ENCODE measurements around the gene CD4. TPM values are rescaled to one million over a fixed set of nuclear protein-coding genes. Genes with fewer than 3 reads are reported as not detected.

The CD4 gene
- total RNA-seq, 2 donors from 2014 or later: 1.6 to 8.6 TPM

GRCh38 chr12:6827437-6827911, 38.1 kb downstream of the CD4 start:
- peak overlapping the region in 1 of 2 donors; percentile 4 for H3K4me3 ChIP-seq
- H3K27me3 ChIP-seq (replicated peaks; ENCODE audit: insufficient read depth): no peaks in the 10 kb centered on the region
- DNase-seq (ENCODE audit: low spot score): peak; percentile 83
- no peaks in the 10 kb centered on the region for H3K9me3 ChIP-seq
- no peaks in the 10 kb centered on the region for H3K4me1 ChIP-seq (replicated peaks)
- TF ChIP-seq CTCF (IDR thresholded peaks at IDR 0.05) (no peak), POLR2A (IDR thresholded peaks at IDR 0.05) (no peak), POLR2AphosphoS5 (IDR thresholded peaks at IDR 0.05) (peak; percentile 74)
- H3K27ac ChIP-seq: peak overlapping the region; percentile 8 to 53
- intact Hi-C loops (cut with DNase I): loop anchor here (5.0 kb wide), 3 partner anchors 60 to 210 kb away; partner anchors contain the start of genes MLF2 and PTMS
- WGBS: 7% methylated on average over 8 of the region's 8 CpGs
- no peaks in the 10 kb centered on the region for H3K36me3 ChIP-seq

GRCh38 chr12:6827982-6828780, 38.9 kb downstream of the CD4 start, which contains the start of gene P3H3:
Gene P3H3 (plus strand): TSS chr12:6828407. CDS start chr12:6828441, 34 bp downstream.
- Histone ChIP-seq H3K4me3 (peak within 1 kb of the TSS; percentile 66 to 75), H3K9me3 (no peaks in the 10 kb centered on the region), H3K27me3 (replicated peaks; ENCODE audit: insufficient read depth) (no peaks in the 10 kb centered on the region), H3K36me3 (no peaks in the 10 kb centered on the region), H3K4me1 (replicated peaks) (no peaks in the 10 kb centered on the region), H3K27ac (peak within 1 kb of the TSS; percentile 85)
- WGBS: under 1% methylated on average over 48 of the region's 60 CpGs
- DNase-seq (ENCODE audit: low spot score): peak; percentile 33
- intact Hi-C loops (cut with DNase I): loop anchor here (5.0 kb wide), 3 partner anchors 61 to 211 kb away; partner anchors contain the start of genes MLF2 and PTMS
- TF ChIP-seq CTCF (IDR thresholded peaks at IDR 0.05) (peak in 2 of 4 experiments; percentile 7 to 20), POLR2AphosphoS5 (IDR thresholded peaks at IDR 0.05) (no peak)

GRCh38 chr12:6828781-6829535, 39.6 kb downstream of the CD4 start:
- Histone ChIP-seq H3K36me3 (peaks cover 0 to under 1% of the 10 kb centered on the region in 2 donors), H3K4me3 (peak overlapping the region; percentile 66 to 75), H3K27me3 (replicated peaks; ENCODE audit: insufficient read depth) (no peaks in the 10 kb centered on the region), H3K27ac (peak overlapping the region; percentile 85), H3K4me1 (replicated peaks) (no peaks in the 10 kb centered on the region), H3K9me3 (no peaks in the 10 kb centered on the region)
- TF ChIP-seq POLR2A (IDR thresholded peaks at IDR 0.05) (peak; percentile 23), CTCF (IDR thresholded peaks at IDR 0.05) (peak in 1 of 4 experiments; percentile 3), POLR2AphosphoS5 (IDR thresholded peaks at IDR 0.05) (peak; percentile 6)
- peak; percentile 46 for DNase-seq (ENCODE audit: low spot score)
- under 1% methylated on average over 71 of the region's 71 CpGs for WGBS
- intact Hi-C loops (cut with DNase I): loop anchor here (5.0 kb wide), 3 partner anchors 62 to 212 kb away; partner anchors contain the start of genes MLF2 and PTMS

GRCh38 chr12:6829536-6830220, 40.4 kb downstream of the CD4 start:
- DNase-seq (ENCODE audit: low spot score): no peak
- Histone ChIP-seq H3K27ac (peak overlapping the region; percentile 85), H3K4me1 (replicated peaks) (no peaks in the 10 kb centered on the region), H3K4me3 (peak overlapping the region; percentile 66 to 75), H3K9me3 (no peaks in the 10 kb centered on the region), H3K27me3 (replicated peaks; ENCODE audit: insufficient read depth) (no peaks in the 10 kb centered on the region), H3K36me3 (peaks cover 0 to 4% of the 10 kb centered on the region in 2 donors)
- no peak for TF ChIP-seq POLR2A (IDR thresholded peaks at IDR 0.05)
- TF ChIP-seq CTCF (IDR thresholded peaks at IDR 0.05): peak in 1 of 4 experiments; percentile 24
- 25% methylated on average over 19 of the region's 19 CpGs for WGBS
- intact Hi-C loops (cut with DNase I): loop anchor here (5.0 kb wide), 3 partner anchors 62 to 212 kb away; partner anchors contain the start of genes MLF2 and PTMS
